Left ventricle myocardium inferior (tissue), 1 donor: Measurements from ENCODE around the gene PKN2. TPM values are rescaled to one million over a fixed set of nuclear protein-coding genes. Genes with fewer than 3 reads are reported as not detected.

Experiments used
- DNase-seq: peaks from one replicate; pipeline ENCODE4 v3.0.0-alpha.2; 2020
- H3K27ac ChIP-seq: fragments of 200-600 bp; replicated peaks from 2 replicates; pipeline ENCODE4 v1.8.0; 2021
- H3K27me3 ChIP-seq: fragments of 200-600 bp; 2 replicates; pipeline ENCODE4 v1.8.0; 2021; ENCODE audit warnings: low read depth
- H3K36me3 ChIP-seq: fragments of 200-600 bp; 2 replicates; pipeline ENCODE4 v1.8.0; 2021
- H3K4me1 ChIP-seq: fragments of 200-600 bp; 2 replicates; pipeline ENCODE4 v1.8.0; 2021
- H3K4me3 ChIP-seq: fragments of 200-600 bp; 2 replicates; pipeline ENCODE4 v1.8.0; 2021; ENCODE audit warnings: mild to moderate bottlenecking, moderate library complexity
- H3K9me3 ChIP-seq: fragments of 200-600 bp; replicated peaks from 2 replicates; pipeline ENCODE4 v1.8.0; 2021
- CTCF ChIP-seq: fragments of 200-600 bp; IDR thresholded peaks from 2 replicates; pipeline ENCODE4 v1.8.0; 2021; ENCODE audit warnings: antibody characterized with exemption, mild to moderate bottlenecking, borderline replicate concordance
- intact Hi-C: fragments of 100-400 bp; cut with micrococcal nuclease; formaldehyde crosslinking; loops from one replicate; pipeline ENCODE4 v1.11.0; 2022
- total RNA-seq: library from RNA; stranded (reverse); fragmentation: NEBNext Ultra II Directional; extraction: Animal tissue kit (Norgen Biotek cat#: 25700); gene quantifications from one replicate; pipeline ENCODE4 v1.2.1, GENCODE V29; 2021
- donor health status: DM: no; HTN: yes; CAD: no; lungs with severe emphysema.

The PKN2 gene
- total RNA-seq, 1 donor from 2014 or later, result 28.2 TPM

GRCh38 chr1:88655140-88655539 lies 28.9 kb upstream of the PKN2 start:
- Histone ChIP-seq H3K4me3 (no peak overlapping the region), H3K36me3 (no peaks in the 10 kb centered on the region), H3K27me3 (no peaks in the 10 kb centered on the region), H3K4me1 (no peaks in the 10 kb centered on the region), H3K27ac (no peak overlapping the region), H3K9me3 (no peaks in the 10 kb centered on the region)
- no peak for DNase-seq
- intact Hi-C loops, result loop anchor here (5.0 kb wide), 1 partner anchor 222 kb away; no protein-coding TSS in a partner anchor
- TF ChIP-seq CTCF, result no peak

- Histone ChIP-seq H3K4me3 (no peak overlapping the region), H3K9me3 (no peaks in the 10 kb centered on the region), H3K27me3 (no peaks in the 10 kb centered on the region), H3K4me1 (no peaks in the 10 kb centered on the region), H3K36me3 (no peaks in the 10 kb centered on the region), H3K27ac (no peak overlapping the region)
- intact Hi-C loops, result loop anchor here (5.0 kb wide), 1 partner anchor 222 kb away; no protein-coding TSS in a partner anchor
- no peak for DNase-seq
- TF ChIP-seq CTCF, result peak; percentile 77
Observed at GRCh38 chr1:88655685-88656299, 28.3 kb upstream of the PKN2 start.

GRCh38 chr1:88658419-88658818 lies 25.7 kb upstream of the PKN2 start:
- no peak for TF ChIP-seq CTCF
- Histone ChIP-seq H3K4me3 (no peak overlapping the region), H3K27me3 (no peaks in the 10 kb centered on the region), H3K27ac (no peak overlapping the region), H3K36me3 (no peaks in the 10 kb centered on the region), H3K9me3 (no peaks in the 10 kb centered on the region), H3K4me1 (no peaks in the 10 kb centered on the region)
- intact Hi-C loops, result loop anchor here (5.0 kb wide), 1 partner anchor 219 kb away; no protein-coding TSS in a partner anchor
- DNase-seq, result no peak

GRCh38 chr1:88659552-88659951 lies 24.5 kb upstream of the PKN2 start:
- no peaks in the 10 kb centered on the region for H3K27me3 ChIP-seq
- H3K4me3 ChIP-seq, result no peak overlapping the region
- H3K36me3 ChIP-seq, result no peaks in the 10 kb centered on the region
- H3K27ac ChIP-seq, result no peak overlapping the region
- no peak for TF ChIP-seq CTCF
- intact Hi-C loops, result loop anchor here (5.0 kb wide), 1 partner anchor 218 kb away; no protein-coding TSS in a partner anchor
- H3K4me1 ChIP-seq, result no peaks in the 10 kb centered on the region
- no peaks in the 10 kb centered on the region for H3K9me3 ChIP-seq
- no peak for DNase-seq

GRCh38 chr1:88661188-88661587 lies 22.9 kb upstream of the PKN2 start:
- Histone ChIP-seq H3K36me3 (no peaks in the 10 kb centered on the region), H3K9me3 (no peaks in the 10 kb centered on the region), H3K27me3 (no peaks in the 10 kb centered on the region), H3K4me1 (no peaks in the 10 kb centered on the region), H3K4me3 (no peak overlapping the region), H3K27ac (no peak overlapping the region)
- intact Hi-C loops, result no loop called here
- TF ChIP-seq CTCF, result no peak
- no peak for DNase-seq
